NCI-H510A (cell line): ENCODE measurements around the gene HTRA2.
A peak's percentile ranks its signal among the peaks of the same experiment; 100 is the strongest.
"Not testable (repeated sequence)": the region's sequence is repeated elsewhere in the genome, so short reads cannot be mapped to it uniquely, and the experiment has no call there.

ENCODE experiments used
- DNase-seq: peaks from one replicate; lab custom pipeline; 2025; lab: John Stamatoyannopoulos, UW

HTRA2 gene

GRCh38 chr2:74542978-74543377, 13.2 kb downstream of the HTRA2 start:
- no peak for DNase-seq

- DNase-seq = no peak
These were observed 14.9 kb downstream of the HTRA2 start for GRCh38 chr2:74544634-74545033.

DNA sequence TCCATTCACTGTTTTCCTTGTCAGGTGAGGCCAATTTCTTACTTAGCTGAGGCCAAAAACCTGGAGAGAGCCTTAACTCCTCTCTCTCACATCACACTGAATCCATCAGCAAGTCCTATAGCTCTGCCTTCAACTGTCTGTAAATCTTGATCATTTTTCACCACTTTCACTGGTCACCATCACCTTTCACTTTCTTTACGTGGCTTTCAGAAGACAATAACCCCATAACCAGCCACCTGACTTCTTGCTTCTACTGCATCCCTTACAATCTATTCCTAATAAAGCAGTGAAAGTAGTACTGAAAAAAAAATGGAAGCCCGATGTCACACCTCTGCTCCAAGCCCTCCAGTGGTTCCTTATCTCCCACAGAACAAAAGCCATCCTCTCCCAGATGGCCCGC, 16.3 kb downstream of the HTRA2 start:
- DNase-seq = no peak

- no peak for DNase-seq
These were observed 18.7 kb downstream of the HTRA2 start for GRCh38 chr2:74548285-74548899.

- DNase-seq = peak; percentile 67
These were observed 19.4 kb downstream of the HTRA2 start for GRCh38 chr2:74548900-74549826.

DNA sequence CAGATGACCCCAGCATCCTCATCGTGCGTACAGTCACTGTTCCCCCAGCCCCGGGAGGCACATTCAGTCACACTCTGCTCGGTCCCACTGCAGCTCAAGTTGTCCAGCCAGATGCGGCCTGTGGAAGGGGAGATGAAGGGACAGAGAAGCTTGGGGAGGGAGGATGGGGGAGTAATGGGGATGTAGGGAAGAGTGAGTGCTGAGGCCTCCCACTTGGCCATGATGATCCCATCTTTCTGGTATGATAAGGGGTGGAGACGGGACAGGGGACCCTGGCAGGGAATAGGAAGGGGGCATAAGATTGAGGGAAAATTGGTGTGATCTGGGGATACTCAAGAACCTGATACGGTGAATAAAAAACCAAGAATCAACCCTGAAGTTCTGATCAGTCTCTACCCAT, 20.5 kb downstream of the HTRA2 start:
- no peak for DNase-seq

DNA sequence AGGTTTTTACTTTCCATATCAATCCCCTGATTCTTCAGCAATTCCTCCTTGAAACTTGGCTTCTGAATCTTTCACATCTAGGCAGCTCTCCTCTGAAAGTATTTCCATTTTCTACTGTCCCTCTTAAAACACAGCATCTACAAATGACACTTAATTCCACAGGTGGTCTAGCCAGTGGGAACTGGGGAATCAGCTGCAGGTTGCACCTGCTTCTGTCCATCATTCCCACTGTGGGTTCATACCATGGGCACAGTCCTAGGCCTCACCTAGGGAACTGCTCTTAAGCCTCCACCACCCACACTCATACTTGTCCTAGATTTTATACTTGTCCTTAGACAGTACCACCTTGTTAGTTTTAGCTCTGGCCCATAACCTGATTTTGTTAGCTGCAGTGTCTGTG, 21.8 kb downstream of the HTRA2 start:
- no peak for DNase-seq

GRCh38 chr2:74551942-74552913, 22.5 kb downstream of the HTRA2 start:
- no peak for DNase-seq

GRCh38 chr2:74552914-74553811, 23.4 kb downstream of the HTRA2 start:
- DNase-seq = peak; percentile 35

GRCh38 chr2:74553892-74554819, 24.4 kb downstream of the HTRA2 start, which contains the start of the genes DOK1 and LOXL3:
DOK1 (plus strand) TSS chr2:74554720; CDS start chr2:74554755, 35 bp downstream.
LOXL3 (minus strand) TSS chr2:74553942; CDS start chr2:74552634, 1,308 bp downstream.
- DNase-seq = peak; percentile 76

DNA sequence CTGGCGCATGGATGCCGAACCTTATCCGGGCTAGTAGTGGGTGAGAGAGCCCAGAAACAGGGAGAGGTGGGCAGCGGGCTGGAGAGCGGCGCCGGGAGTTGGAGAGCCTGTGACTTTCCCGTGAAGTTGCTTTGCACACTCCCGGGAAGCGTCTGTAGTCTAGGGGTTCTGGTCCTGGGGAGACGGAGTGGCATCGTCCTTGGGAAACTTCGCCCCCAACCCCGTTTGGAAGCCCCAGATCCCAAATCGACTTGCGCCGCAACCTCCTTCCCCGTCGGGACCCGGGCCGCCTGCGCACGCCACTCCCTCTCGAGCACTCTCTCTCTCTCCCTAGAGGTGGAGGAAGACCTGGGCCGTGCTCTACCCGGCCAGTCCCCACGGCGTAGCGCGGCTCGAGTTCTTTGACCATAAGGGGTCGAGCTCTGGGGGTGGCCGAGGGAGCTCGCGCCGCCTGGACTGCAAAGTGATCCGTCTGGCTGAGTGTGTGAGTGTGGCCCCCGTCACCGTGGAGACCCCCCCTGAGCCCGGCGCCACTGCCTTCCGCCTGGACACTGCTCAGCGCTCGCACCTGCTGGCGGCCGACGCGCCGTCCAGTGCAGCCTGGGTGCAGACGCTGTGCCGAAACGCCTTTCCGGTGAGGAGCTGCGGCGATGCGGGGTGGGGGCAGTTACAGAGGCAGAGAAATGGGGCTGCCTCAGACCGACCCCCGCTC, 25.2 kb downstream of the HTRA2 start:
- DNase-seq = no peak

- no peak for DNase-seq
These were observed 25.9 kb downstream of the HTRA2 start for GRCh38 chr2:74555610-74556103.

- DNase-seq = no peak
These were observed 26.4 kb downstream of the HTRA2 start for GRCh38 chr2:74556159-74556558.

- DNase-seq = no peak
These were observed 27.2 kb downstream of the HTRA2 start for GRCh38 chr2:74556831-74557370.

GRCh38 chr2:74558284-74559230, 28.8 kb downstream of the HTRA2 start:
- no peak for DNase-seq

DNA sequence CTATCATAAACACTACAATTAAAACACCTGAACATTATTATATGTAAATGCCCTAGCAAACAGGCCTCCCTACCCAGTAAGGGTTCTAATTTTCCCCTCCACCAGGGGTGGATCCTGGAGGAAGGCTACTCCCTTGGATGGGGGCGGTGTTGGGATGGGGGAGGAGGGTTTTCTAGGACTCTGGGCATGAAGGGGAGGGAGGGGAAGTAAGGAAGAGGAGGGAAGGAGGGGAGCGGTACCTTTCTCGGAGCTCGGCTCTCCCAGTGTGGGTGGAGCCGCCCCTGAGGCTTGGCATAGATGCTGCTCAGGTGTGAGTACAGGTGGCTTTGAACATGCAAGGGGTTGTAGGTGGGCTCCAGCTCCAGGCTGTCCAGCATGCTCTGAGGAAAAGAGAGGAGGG, 30.2 kb downstream of the HTRA2 start:
- DNase-seq = no peak

DNA sequence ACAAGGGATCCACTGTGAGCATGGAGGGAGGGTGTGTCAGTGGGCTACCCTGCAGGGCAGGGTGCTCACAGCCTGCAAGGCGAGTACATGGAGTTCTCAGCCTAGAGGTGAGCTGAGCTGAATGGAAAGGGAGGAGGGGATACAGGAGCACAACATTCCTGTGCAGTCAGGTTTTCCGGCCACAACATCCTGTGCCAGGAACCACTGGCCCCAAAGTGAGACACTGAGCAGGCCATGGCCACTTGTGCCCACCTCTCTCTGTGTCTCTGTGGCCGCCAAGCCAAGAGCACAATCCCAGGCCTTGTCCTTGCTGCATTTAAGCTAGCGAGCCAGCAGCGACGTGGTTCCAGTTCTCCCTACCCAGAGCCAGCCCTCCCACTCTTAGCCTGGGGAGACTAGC, 30.9 kb downstream of the HTRA2 start:
- DNase-seq = no peak

GRCh38 chr2:74561022-74561421, 31.3 kb downstream of the HTRA2 start:
- not testable (repeated sequence) for DNase-seq
